Activated CD8-positive, alpha-beta memory T cell treated with anti-CD3 and anti-CD28 coated beads for 36 hours (primary cell): ENCODE results near the gene BCAN. TPM values are rescaled to one million over a fixed set of nuclear protein-coding genes. Genes with fewer than 3 reads are reported as not detected.

ENCODE experiments used
- CTCF ChIA-PET: fragments of 350-600 bp; sonication (Branson Sonifier 250); formaldehyde crosslinking; loops from one replicate; lab custom pipeline; 2021; ENCODE audit warnings: antibody characterized with exemption; lab: Charles Lee
- POLR2A ChIA-PET: fragments of 350-600 bp; sonication (Branson Sonifier 250); formaldehyde crosslinking; loops from one replicate; lab custom pipeline; 2021; ENCODE audit warnings: antibody characterized with exemption; lab: Charles Lee
- total RNA-seq, 2 experiments: library from RNA; stranded (reverse); gene quantifications; one replicate each; pipeline ENCODE4 v1.2.3, GENCODE V29; 2021

The BCAN gene
- total RNA-seq, 2 experiments from 2014 or later = not detected

DNA sequence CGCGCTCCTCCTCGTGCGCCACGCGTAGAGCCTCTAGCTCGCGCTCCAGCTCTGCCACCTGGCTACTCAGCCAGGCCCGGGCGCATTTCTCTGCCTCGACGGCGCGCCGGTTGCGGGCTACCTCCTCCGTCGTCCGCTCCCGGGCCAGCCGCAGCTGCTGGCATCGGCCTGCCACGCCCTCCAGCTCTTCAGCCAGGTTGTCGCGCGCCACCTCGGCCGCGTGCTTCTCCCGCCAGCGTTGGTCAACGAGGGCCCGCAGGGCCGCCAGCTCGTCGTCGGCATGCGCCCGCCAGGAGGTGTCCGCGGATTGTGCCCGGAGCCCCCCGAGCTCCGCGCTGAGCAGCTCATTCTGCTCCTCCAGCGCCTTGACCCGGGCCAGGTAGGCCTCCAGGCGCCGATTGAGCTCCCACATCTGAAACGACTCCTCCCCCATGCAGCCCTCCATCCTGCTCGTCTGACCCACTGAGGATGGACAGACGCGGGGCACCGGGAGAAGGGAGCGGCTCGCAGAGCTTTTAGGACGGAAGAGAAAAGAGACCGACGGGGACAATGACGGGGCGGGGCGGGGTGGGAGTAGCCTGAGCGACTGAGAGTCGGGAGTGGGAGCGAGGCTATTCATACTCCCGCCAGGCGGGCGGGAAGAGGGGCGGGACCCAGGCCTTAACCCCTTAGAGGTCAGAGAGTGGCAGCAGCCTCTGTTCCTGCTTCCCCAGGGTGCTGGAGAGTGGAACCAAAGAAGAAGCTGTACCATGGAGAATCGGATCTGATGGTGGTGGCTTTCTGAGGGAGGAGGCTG lies 35.1 kb downstream of the BCAN start, which contains the start of gene NES:
NES (minus strand) TSS at position 588 of the 796 bp plus-strand sequence; CDS start at position 445, 143 bp downstream.
- CTCF ChIA-PET = interaction anchor here (0.7 to 7.4 kb wide), 9 partner anchors 9 to 223 kb away, joined by 3 to 62 read pairs (median 8); no protein-coding TSS in a partner anchor
- POLR2A ChIA-PET = no interaction called here

- ChIA-PET CTCF (interaction anchor here (0.7 to 7.4 kb wide), 10 partner anchors 12 to 223 kb away, joined by 3 to 62 read pairs (median 4); no protein-coding TSS in a partner anchor), POLR2A (no interaction called here)
These were observed 36.0 kb downstream of the BCAN start for GRCh38 chr1:156677616-156678596.

DNA sequence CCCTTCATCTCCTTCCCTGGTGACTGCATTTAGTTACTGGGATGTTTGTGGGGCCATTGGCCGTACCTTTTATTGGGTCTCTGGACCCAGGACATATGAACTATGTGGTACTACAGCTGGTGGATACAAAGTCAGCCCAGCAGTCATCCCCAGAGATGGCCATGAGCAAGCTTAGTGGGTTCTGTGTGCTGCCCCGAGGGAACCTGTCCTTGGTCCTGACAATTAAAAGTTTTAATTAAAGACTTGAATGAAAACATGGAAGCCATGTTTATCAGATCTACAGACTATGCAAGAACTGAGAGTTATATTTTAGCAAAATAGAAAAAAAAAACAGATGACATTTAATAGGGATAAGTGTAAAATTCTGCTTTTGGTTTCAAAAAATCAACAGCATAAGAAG lies 38.1 kb downstream of the BCAN start:
- POLR2A ChIA-PET = no interaction called here
- CTCF ChIA-PET = interaction anchor here (0.9 to 7.4 kb wide), 5 partner anchors 9 to 55 kb away, joined by 3 to 62 read pairs (median 7); no protein-coding TSS in a partner anchor

DNA sequence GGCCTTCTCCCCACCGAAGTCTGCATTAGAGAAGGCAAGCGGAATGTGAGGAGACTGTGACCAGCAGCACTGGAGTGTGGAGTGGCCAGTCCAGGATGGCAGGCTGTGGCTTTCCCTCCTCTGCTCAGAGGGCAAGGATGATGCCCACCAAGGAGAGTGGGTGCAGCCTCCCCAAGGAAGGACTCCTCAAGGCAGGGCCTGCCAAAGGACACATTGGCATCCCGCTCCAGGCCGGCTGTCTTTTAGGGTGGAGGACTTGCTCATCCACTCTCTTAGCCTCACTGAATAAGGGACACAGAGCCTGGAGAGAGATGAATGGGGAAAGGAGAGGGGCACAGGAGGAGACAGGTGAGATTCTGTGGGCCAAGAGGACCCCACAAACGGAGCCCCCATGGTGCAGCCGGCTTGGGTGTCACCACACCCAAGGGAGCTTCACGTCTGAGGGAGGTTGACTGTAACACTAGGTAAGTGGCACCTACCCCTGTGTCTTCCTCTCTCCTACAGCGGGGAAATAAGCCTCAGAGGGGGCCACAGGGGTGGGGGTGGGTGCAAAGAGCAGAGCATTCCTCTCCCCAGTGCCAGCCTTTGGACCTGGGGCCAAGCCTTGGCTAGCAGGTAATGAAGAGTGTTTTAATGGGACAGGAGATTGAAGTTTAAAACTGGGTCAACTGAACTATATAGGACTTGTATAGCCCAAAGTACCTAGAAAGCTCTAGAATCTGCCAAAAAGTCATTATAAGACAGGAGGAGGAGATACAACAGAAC lies 39.5 kb downstream of the BCAN start:
- POLR2A ChIA-PET = no interaction called here
- CTCF ChIA-PET = interaction anchor here (1.7 to 7.4 kb wide), 3 partner anchors 21 to 57 kb away, joined by 4 to 62 read pairs (median 7); no protein-coding TSS in a partner anchor

- POLR2A ChIA-PET = no interaction called here
- CTCF ChIA-PET = interaction anchor here (0.6 to 7.4 kb wide), 5 partner anchors 22 to 378 kb away, joined by 3 to 62 read pairs (median 4); no protein-coding TSS in a partner anchor
These were observed 40.4 kb downstream of the BCAN start for GRCh38 chr1:156682166-156682890.

DNA sequence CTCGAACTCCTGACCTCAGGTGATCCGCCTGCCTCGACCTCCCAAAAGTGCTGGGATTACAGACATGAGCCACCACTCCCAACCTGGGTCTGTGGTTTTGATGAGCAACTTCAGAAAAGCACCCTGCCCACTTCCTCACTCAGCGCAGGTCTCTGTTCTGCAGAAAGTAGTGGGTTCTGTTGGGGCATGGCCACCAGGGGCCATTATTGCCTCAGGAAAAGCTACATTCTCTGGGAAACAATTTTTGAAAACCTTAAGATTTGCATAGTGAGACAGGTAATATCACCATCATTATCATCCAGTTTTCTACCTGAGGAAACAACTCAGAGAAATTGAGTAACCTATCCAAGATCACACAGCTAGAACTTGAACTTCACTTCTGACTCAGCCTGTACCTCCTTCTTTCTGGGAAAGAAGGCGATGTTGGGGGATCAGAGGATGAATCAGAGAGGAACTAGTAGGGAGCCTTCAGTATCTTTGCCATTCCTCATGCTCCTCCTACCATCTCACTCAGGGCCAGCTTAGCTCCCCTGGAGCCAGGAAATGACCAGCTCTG lies 42.4 kb downstream of the BCAN start:
- POLR2A ChIA-PET = interaction anchor here (0.6 to 1.6 kb wide), 3 partner anchors 20 to 44 kb away, joined by 3 read pairs; partner anchors contain the start of genes ISG20L2 and METTL25B

GRCh38 chr1:156689035-156689952 lies 47.4 kb downstream of the BCAN start:
- POLR2A ChIA-PET = interaction anchor here (1.0 to 2.5 kb wide), 3 partner anchors 17 to 127 kb away, joined by 3 to 12 read pairs (median 10); partner anchors contain the start of genes CRABP2 and SH2D2A
- CTCF ChIA-PET = interaction anchor here (0.6 to 6.4 kb wide), 45 partner anchors 9 to 238 kb away, joined by 3 to 164 read pairs (median 5); partner anchors contain the start of genes CRABP2, HAPLN2, INSRR and IQGAP3

More for the DNA sequence above, 42.4 kb downstream of the BCAN start:
- CTCF ChIA-PET = interaction anchor here (0.6 to 3.1 kb wide), 9 partner anchors 11 to 208 kb away, joined by 3 to 17 read pairs (median 4); partner anchors contain the start of genes CRABP2, ISG20L2 and METTL25B

DNA sequence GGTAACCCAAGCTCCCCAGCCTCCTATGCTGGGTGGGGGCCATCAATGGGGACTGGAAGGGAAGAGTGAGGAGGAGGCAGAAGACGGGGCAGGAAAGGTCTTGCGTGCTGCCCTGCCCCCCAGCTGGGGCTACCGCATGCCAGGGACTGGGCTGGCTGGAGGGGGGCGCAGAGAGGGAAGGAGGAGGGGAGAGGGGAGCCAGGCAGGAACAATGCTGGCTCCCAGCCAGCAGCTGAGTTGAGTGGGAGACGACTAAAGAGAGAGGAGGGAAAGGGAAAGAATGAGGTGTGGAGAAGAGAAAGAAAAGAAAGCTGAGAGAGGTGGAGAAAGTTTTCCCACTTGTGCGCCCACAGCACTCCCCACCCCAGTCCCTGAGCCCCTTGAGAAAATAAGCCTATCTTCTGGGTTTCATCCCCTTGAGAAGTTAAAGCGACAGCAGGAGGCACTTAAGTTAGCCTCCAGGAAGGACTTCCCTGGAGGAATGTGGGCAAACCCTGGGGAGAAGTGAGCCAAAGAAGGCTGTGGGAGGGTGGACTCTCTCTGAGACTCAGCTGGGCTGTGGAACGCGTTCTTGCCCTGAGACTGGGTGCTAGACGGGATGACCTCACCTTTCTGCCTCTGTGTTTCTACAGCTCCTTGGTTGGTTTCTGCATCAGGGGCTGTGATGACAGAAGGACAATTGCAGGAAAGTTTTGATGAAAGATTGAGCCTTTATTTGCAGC lies 48.2 kb downstream of the BCAN start:
- CTCF ChIA-PET = interaction anchor here (0.6 to 6.4 kb wide), 43 partner anchors 10 to 237 kb away, joined by 3 to 164 read pairs (median 5); partner anchors contain the start of genes CRABP2, HAPLN2, INSRR and IQGAP3
- POLR2A ChIA-PET = interaction anchor here (1.0 to 2.5 kb wide), 3 partner anchors 16 to 126 kb away, joined by 3 to 12 read pairs (median 10); partner anchors contain the start of genes CRABP2 and SH2D2A

GRCh38 chr1:156690675-156691036 lies 48.7 kb downstream of the BCAN start:
- POLR2A ChIA-PET = interaction anchor here (1.5 to 2.5 kb wide), 2 partner anchors 16 to 35 kb away, joined by 10 to 12 read pairs; partner anchors contain the start of gene CRABP2
- CTCF ChIA-PET = interaction anchor here (0.7 to 6.4 kb wide), 21 partner anchors 11 to 199 kb away, joined by 3 to 164 read pairs (median 7); partner anchors contain the start of genes CRABP2, INSRR, ISG20L2 and METTL25B

GRCh38 chr1:156691191-156691590 lies 49.3 kb downstream of the BCAN start:
- ChIA-PET CTCF (interaction anchor here (1.8 to 6.4 kb wide), 8 partner anchors 11 to 198 kb away, joined by 5 to 164 read pairs (median 22); partner anchors contain the start of genes CRABP2, ISG20L2 and METTL25B), POLR2A (no interaction called here)

DNA sequence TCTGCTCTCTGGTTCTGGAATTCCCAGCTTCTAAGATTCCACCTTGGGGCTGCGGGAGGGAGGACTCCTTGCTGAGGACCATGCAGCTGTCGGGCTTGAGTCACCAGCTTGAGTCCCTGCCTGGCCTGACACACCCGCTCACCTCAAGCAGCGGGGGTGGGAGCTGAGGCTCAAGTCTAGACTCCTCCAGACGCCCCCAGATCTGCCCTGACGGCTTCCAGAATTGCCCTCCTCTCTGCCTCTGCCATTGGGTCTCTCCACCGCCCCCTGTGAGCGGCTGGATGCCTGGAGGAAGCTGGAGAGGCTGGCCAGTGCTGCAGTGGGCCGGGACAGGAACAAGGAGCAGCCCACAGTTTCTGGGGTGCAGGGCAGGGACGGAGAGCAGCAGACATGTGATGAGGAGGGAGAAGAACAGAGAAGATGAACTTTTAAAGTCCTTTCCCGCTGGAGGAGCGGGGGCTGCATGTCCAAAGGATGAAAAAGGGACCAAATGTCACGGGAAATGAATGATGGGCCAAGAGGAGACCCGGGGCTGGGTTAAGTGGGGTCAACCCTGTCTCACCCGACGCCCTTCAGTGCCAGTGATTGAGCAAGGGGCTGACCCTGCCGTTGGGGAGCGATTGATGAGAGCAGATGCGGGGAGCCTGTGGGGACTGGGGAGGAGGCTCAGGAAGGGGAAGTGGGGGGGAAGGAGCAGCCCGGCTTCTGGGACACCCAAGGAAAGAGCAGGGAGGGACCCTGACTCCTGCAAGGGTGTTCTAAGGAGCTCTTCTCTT lies 49.9 kb downstream of the BCAN start:
- CTCF ChIA-PET = interaction anchor here (2.1 to 6.4 kb wide), 5 partner anchors 11 to 197 kb away, joined by 7 to 164 read pairs (median 35); partner anchors contain the start of genes CRABP2, ISG20L2 and METTL25B
- POLR2A ChIA-PET = no interaction called here

DNA sequence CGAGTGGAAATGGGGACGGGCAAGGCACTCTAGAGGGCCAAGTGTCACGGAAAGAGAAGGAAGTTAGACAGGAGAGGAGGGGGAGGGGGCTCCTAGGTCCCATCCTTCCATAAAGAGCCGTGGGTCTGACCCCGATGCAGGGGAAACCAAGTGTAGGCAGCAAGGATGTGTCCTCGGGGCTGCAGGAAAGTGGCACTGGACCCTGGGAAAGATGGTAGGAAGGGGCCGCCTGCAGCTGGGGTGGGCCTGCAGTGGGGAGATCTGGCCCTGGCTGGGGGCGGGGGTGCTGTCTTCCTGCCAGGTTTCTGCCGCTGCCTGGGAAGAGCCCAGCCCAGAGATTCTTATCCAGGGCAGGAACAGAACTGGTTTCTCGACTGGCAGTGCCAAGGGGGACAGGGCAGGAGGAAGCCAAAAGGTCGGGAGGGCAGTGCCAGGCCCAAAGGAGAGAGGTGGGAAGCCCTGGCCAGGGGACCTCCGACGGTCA lies 50.6 kb downstream of the BCAN start:
- CTCF ChIA-PET = interaction anchor here (4.1 to 6.4 kb wide), 2 partner anchors 10 to 33 kb away, joined by 119 to 164 read pairs; partner anchors contain the start of genes CRABP2, ISG20L2 and METTL25B

More for the DNA sequence above, 50.6 kb downstream of the BCAN start:
- POLR2A ChIA-PET = no interaction called here
